ENCODE data around the gene PRPF6. TPM values are rescaled to one million over a fixed set of nuclear protein-coding genes. Genes with fewer than 3 reads are reported as not detected.

The PRPF6 gene
- total RNA-seq, 4 donors from 2014 or later = 34.1 to 57.4 (median 45.8) TPM

DNA sequence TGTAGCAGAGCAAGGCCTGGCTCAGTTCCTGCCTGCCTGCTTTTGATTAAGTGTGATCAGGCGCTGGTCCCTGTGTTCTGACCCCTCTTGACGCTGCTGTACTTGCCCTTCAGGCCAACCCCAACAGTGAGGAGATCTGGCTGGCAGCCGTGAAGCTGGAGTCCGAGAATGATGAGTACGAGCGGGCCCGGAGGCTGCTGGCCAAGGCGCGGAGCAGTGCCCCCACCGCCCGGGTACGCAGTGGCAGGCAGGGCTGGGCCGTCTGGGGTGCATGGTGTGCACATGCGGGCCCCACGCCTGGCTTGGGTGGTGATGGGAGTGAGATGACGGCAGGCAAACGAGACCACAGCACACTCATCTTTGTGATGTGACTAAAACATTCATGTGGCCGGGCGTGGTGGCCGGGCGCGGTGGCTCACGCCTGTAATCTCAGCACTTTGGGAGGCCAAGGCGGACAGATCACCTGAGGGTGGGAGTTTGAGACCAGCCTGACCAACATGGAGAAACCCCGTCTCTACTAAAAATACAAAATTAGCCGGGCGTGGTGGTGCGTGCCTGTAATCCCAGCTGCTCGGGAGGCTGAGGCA is 45.0 kb downstream of the PRPF6 start:
- Histone ChIP-seq H3K27ac (no peak overlapping the region), H3K9me3 (no peaks in the 10 kb centered on the region)
- WGBS, 2 donors = 88 to 93% methylated on average over 10 to 14 of the region's 29 CpGs

DNA sequence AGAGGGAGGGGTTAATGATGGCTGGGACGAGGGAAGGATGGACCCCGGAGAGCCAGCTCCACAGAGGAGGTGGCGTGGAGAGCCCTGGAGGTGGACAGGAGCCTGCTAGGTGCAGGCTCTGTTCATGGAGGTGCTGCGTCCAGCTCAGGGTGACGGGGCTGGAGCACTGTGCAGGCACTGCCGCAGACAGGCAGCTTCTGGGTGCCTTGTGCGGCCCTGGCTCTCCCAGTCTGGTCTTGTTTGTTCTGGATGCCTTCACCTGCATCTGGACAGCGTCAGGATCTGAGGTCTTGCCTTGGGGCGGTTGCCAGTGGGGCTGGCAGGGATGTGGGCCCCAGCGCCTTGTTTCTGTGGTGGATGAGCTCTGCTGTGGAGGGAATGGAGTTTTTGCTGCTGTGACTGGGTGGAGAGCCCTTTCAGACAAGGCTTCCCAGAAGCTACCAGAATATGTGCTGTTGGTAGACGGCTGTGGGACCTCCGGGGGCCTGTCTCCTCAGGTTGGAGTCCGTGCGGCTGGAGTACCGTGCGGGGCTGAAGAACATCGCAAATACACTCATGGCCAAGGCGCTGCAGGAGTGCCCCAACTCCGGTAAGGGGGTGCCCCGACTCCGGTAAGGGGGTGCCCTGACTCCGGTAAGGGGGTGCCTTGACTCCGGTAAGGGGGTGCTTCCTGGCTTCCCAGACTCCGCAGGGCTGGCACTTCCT is 47.2 kb downstream of the PRPF6 start:
- no peak overlapping the region for H3K4me3 ChIP-seq
- no peaks in the 10 kb centered on the region for H3K4me1 ChIP-seq
- no peaks in the 10 kb centered on the region for H3K27me3 ChIP-seq
- H3K9me3 ChIP-seq = no peaks in the 10 kb centered on the region
- peaks cover 48 to 100% (median 77%) of the 10 kb centered on the region in 3 donors for H3K36me3 ChIP-seq
- no peak overlapping the region for H3K27ac ChIP-seq
- WGBS, 2 donors = 94% methylated on average over 6 to 18 of the region's 24 CpGs
- intact Hi-C loops (cut with DNase I) = no loop called here
- TF ChIP-seq, protein P1, sequence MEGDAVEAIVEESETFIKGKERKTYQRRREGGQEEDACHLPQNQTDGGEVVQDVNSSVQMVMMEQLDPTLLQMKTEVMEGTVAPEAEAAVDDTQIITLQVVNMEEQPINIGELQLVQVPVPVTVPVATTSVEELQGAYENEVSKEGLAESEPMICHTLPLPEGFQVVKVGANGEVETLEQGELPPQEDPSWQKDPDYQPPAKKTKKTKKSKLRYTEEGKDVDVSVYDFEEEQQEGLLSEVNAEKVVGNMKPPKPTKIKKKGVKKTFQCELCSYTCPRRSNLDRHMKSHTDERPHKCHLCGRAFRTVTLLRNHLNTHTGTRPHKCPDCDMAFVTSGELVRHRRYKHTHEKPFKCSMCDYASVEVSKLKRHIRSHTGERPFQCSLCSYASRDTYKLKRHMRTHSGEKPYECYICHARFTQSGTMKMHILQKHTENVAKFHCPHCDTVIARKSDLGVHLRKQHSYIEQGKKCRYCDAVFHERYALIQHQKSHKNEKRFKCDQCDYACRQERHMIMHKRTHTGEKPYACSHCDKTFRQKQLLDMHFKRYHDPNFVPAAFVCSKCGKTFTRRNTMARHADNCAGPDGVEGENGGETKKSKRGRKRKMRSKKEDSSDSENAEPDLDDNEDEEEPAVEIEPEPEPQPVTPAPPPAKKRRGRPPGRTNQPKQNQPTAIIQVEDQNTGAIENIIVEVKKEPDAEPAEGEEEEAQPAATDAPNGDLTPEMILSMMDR (IDR thresholded peaks at IDR 0.05) = no peak
- TF ChIP-seq POLR2A (IDR thresholded peaks at IDR 0.05) = no peak
- DNase-seq = no peak

More for the DNA sequence above, 45.0 kb downstream of the PRPF6 start:
- Histone ChIP-seq H3K4me3 (no peak overlapping the region), H3K4me1 (no peaks in the 10 kb centered on the region), H3K27me3 (no peaks in the 10 kb centered on the region), H3K36me3 (peaks cover 41 to 100% (median 75%) of the 10 kb centered on the region in 3 donors)
- DNase-seq = no peak
- TF ChIP-seq POLR2A (IDR thresholded peaks at IDR 0.05) = no peak
- TF ChIP-seq, protein P1 (IDR thresholded peaks at IDR 0.05) = no peak
- intact Hi-C loops (cut with DNase I) = no loop called here

DNA sequence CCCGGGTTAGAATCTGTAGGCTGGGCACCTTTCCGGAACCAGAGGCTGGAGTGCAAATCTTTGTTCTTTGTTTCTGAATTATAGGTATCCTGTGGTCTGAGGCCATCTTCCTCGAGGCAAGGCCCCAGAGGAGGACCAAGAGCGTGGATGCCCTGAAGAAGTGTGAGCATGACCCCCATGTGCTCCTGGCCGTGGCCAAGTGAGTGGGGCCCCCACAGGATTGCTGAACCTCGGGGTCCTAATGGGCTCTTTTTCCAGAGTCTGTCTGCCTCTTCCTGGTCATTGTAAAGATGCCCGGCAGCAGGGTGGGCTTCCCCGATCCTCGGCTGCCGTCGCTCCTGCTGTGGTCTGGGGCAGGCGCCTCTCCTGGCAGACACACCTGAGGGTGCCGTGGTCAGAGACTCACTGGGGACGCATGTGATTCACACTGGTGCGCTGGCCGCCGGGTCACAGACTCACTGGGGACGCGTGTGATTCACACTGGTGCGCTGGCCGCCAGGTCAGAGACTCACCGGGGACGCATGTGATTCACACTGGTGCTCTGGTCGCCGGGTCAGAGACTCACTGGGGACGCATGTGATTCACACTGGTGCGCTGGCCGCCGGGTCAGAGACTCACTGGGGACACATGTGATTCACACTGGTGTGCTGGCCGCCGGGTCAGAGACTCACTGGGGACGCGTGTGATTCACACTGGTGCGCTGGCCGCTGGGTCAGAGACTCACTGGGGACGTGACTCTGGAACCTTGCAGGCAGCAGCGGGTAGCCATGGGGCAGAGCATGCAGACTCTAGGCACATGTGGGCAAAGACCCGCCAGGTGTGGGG is 48.6 kb downstream of the PRPF6 start:
- Histone ChIP-seq H3K36me3 (peaks cover 42 to 100% (median 66%) of the 10 kb centered on the region in 3 donors), H3K4me3 (no peak overlapping the region), H3K27ac (no peak overlapping the region), H3K27me3 (no peaks in the 10 kb centered on the region), H3K9me3 (no peaks in the 10 kb centered on the region), H3K4me1 (peaks cover 0 to 9% (median 0%) of the 10 kb centered on the region in 3 donors)
- TF ChIP-seq, protein P1 (IDR thresholded peaks at IDR 0.05) = no peak
- no peak for TF ChIP-seq POLR2A (IDR thresholded peaks at IDR 0.05)
- 89 to 94% methylated on average over 8 to 10 of the region's 38 CpGs for WGBS, 2 donors
- intact Hi-C loops (cut with DNase I) = loop anchor here (10.0 kb wide), 1 partner anchor 45 kb away; the partner anchor contains the start of gene PRPF6
- DNase-seq = no peak

DNA sequence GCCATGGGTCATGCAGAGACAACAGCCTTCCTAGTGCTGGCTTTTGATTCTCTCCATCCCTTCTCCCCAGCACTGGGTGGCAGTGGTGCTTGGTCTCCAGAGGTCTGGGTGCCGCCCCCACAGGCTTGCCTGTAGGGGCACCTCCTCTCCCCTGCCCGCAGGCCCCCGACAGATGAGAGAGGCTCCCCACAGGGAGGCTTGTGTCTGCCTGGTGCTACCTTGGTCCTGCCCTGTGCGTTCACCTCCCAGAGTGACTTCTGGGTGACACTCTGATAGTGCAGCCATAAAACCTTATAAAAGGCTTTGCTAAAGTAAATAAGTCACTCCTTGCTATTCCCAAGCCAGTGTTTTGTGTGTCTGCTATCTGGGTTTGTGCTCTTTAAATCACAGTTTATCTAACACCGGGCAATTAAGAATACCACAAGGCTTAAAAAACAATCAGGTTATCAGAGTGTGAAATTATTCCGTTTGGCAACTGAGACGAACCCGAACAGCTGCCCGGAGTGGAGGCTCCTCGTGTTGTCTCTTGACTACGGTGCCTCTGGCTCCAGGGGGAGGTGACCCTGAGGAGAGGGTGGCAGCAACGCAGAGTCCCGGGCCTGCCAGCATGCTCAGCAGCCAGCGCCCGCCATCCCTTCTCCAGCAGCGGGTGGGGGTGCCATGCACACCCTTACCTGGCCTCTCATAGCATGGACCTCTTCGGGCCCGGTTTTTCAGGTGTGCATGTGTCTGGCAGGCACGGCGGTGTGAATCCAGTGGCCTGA is 49.6 kb downstream of the PRPF6 start:
- Histone ChIP-seq H3K9me3 (no peaks in the 10 kb centered on the region), H3K27ac (no peak overlapping the region), H3K4me1 (peaks cover 0 to 12% (median 0%) of the 10 kb centered on the region in 3 donors), H3K27me3 (no peaks in the 10 kb centered on the region), H3K4me3 (no peak overlapping the region), H3K36me3 (peaks cover 42 to 100% (median 58%) of the 10 kb centered on the region in 3 donors)
- TF ChIP-seq POLR2A (IDR thresholded peaks at IDR 0.05) = no peak
- TF ChIP-seq, protein P1 (IDR thresholded peaks at IDR 0.05) = no peak
- intact Hi-C loops (cut with DNase I) = loop anchor here (10.0 kb wide), 1 partner anchor 46 kb away; the partner anchor contains the start of gene PRPF6
- DNase-seq = no peak
- WGBS, 2 donors = 93% methylated on average over 12 to 13 of the region's 20 CpGs

Measured in esophagus squamous epithelium (tissue), 5 donors.